Activated CD4-positive, alpha-beta T cell treated with anti-CD3 and anti-CD28 coated beads, Interleukin-2, Interleukin-4, amounts not matched to agents 100 ng/mL and 50 ng/mL, durations not matched to agents 16 hours and 8 hours (primary cell): ENCODE data around the gene BICDL1.
A peak's percentile ranks its signal among the peaks of the same experiment; 100 is the strongest.
"Not testable (repeated sequence)": the region's sequence is repeated elsewhere in the genome, so short reads cannot be mapped to it uniquely, and the experiment has no call there.

Source experiments
- DNase-seq: peaks from one replicate; pipeline ENCODE4 v3.0.0-alpha.2; 2020; ENCODE audit warnings: low spot score

BICDL1 gene

GRCh38 chr12:120000556-120000955, 11.5 kb downstream of the BICDL1 start:
- DNase-seq: no peak

- DNase-seq: peak; percentile 39
These were observed 17.4 kb downstream of the BICDL1 start for GRCh38 chr12:120006258-120006975.

- peak; percentile 54 for DNase-seq
These were observed 18.2 kb downstream of the BICDL1 start for GRCh38 chr12:120007272-120007671.

GRCh38 chr12:120010661-120011230, 21.7 kb downstream of the BICDL1 start:
- DNase-seq: no peak

GRCh38 chr12:120012067-120012621, 23.1 kb downstream of the BICDL1 start:
- DNase-seq: peak; percentile 94

GRCh38 chr12:120013659-120014380, 24.8 kb downstream of the BICDL1 start:
- DNase-seq: peak; percentile 86

GRCh38 chr12:120014381-120014735, 25.3 kb downstream of the BICDL1 start:
- not testable (repeated sequence) for DNase-seq

GRCh38 chr12:120015313-120015712, 26.3 kb downstream of the BICDL1 start:
- peak; percentile 31 for DNase-seq

- DNase-seq: not testable (repeated sequence)
These were observed 27.2 kb downstream of the BICDL1 start for GRCh38 chr12:120016199-120016598.

- no peak for DNase-seq
These were observed 30.2 kb downstream of the BICDL1 start for GRCh38 chr12:120019197-120019596.

- DNase-seq: no peak
These were observed 30.9 kb downstream of the BICDL1 start for GRCh38 chr12:120019938-120020337.

GRCh38 chr12:120024193-120024592, 35.2 kb downstream of the BICDL1 start:
- no peak for DNase-seq

- no peak for DNase-seq
These were observed 36.6 kb downstream of the BICDL1 start for GRCh38 chr12:120025640-120026039.

GRCh38 chr12:120032242-120032641, 43.2 kb downstream of the BICDL1 start:
- DNase-seq: no peak

GRCh38 chr12:120037851-120038250, 48.8 kb downstream of the BICDL1 start:
- no peak for DNase-seq

- DNase-seq: no peak
These were observed 50.7 kb downstream of the BICDL1 start for GRCh38 chr12:120039711-120040110.

- DNase-seq: no peak
These were observed 52.6 kb downstream of the BICDL1 start for GRCh38 chr12:120041386-120042231.

GRCh38 chr12:120045367-120045766, 56.3 kb downstream of the BICDL1 start:
- DNase-seq: not testable (repeated sequence)

- no peak for DNase-seq
These were observed 58.0 kb downstream of the BICDL1 start for GRCh38 chr12:120047072-120047471.

GRCh38 chr12:120048263-120048662, 59.2 kb downstream of the BICDL1 start:
- no peak for DNase-seq

GRCh38 chr12:120049426-120049825, 60.4 kb downstream of the BICDL1 start:
- DNase-seq: no peak

GRCh38 chr12:120051535-120051934, 62.5 kb downstream of the BICDL1 start:
- no peak for DNase-seq
